HepG2 (cell line): Measurements from ENCODE around the gene SPAG9. TPM values are rescaled to one million over a fixed set of nuclear protein-coding genes. Genes with fewer than 3 reads are reported as not detected.
A peak's percentile ranks its signal among the peaks of the same experiment; 100 is the strongest.

ENCODE experiments used
- AKAP8 ChIP-seq: sonication (generic); formaldehyde crosslinking; IDR thresholded peaks from 2 replicates; pipeline ENCODE4 v1.5.1; 2020; ENCODE audit warnings: mild to moderate bottlenecking, missing genetic modification reagents
- CREB3 ChIP-seq: sonication (generic); formaldehyde crosslinking; IDR thresholded peaks from 2 replicates; pipeline ENCODE4 v1.5.0; 2020; ENCODE audit warnings: missing genetic modification reagents
- HDAC2 ChIP-seq: sonication (generic); formaldehyde crosslinking; IDR thresholded peaks from 2 replicates; pipeline ENCODE4 v1.4.0; 2020; ENCODE audit warnings: missing genetic modification reagents
- IKZF1 ChIP-seq: fragments of 450-650 bp; IDR thresholded peaks from 2 replicates; pipeline ENCODE4 v1.7.1; 2016
- IKZF4 ChIP-seq: sonication (generic); formaldehyde crosslinking; IDR thresholded peaks from 2 replicates; pipeline ENCODE4 v1.5.1; 2020; ENCODE audit warnings: borderline replicate concordance, mild to moderate bottlenecking, low read depth, missing genetic modification reagents; ENCODE audit errors: not compliant biosample characterization
- JARID2 ChIP-seq: sonication (generic); formaldehyde crosslinking; IDR thresholded peaks from 2 replicates; pipeline ENCODE4 v1.8.1; 2023; ENCODE audit warnings: missing genetic modification reagents, inconsistent platforms; ENCODE audit not compliant: insufficient replicate concordance
- MAFK ChIP-seq, 2 experiments: IDR thresholded peaks in 1 of 2; conservative IDR thresholded peaks in 1 of 2; 2 replicates each; pipeline ENCODE4 v1.6.1; 2011; ENCODE audit warnings: improper control_type of control experiment in 2 of 2, low read length in 2 of 2
- PHF20 ChIP-seq: sonication (generic); formaldehyde crosslinking; IDR thresholded peaks from 2 replicates; pipeline ENCODE4 v1.5.0; 2020; ENCODE audit warnings: mild to moderate bottlenecking, missing genetic modification reagents
- REXO4 ChIP-seq: sonication (generic); formaldehyde crosslinking; IDR thresholded peaks from 2 replicates; pipeline ENCODE4 v1.8.0; 2022; ENCODE audit warnings: missing genetic modification reagents, mild to moderate bottlenecking, borderline replicate concordance
- RFXAP ChIP-seq: sonication (generic); formaldehyde crosslinking; IDR thresholded peaks from 2 replicates; pipeline ENCODE4 v1.4.0; 2020; ENCODE audit warnings: missing genetic modification reagents, borderline replicate concordance
- TBX2 ChIP-seq: sonication (generic); formaldehyde crosslinking; IDR thresholded peaks from 2 replicates; pipeline ENCODE4 v1.5.0; 2020; ENCODE audit warnings: missing genetic modification reagents, mild to moderate bottlenecking, borderline replicate concordance
- ZNF275 ChIP-seq: sonication (generic); formaldehyde crosslinking; IDR thresholded peaks from 2 replicates; pipeline ENCODE4 v1.8.0; 2022; ENCODE audit warnings: missing genetic modification reagents, mild to moderate bottlenecking, inconsistent platforms, borderline replicate concordance
- ZNF333 ChIP-seq: sonication (generic); formaldehyde crosslinking; IDR thresholded peaks from 2 replicates; pipeline ENCODE4 v1.4.0; 2020; ENCODE audit warnings: mild to moderate bottlenecking, missing genetic modification reagents, borderline replicate concordance
- ZNF382 ChIP-seq: sonication (generic); formaldehyde crosslinking; IDR thresholded peaks from 2 replicates; pipeline ENCODE4 v1.5.0; 2020; ENCODE audit warnings: missing genetic modification reagents, mild to moderate bottlenecking, borderline replicate concordance
- ZNF503 ChIP-seq: sonication (generic); formaldehyde crosslinking; IDR thresholded peaks from 2 replicates; pipeline ENCODE4 v1.4.0; 2020; ENCODE audit warnings: missing genetic modification reagents
- ZNF512 ChIP-seq: sonication (generic); formaldehyde crosslinking; IDR thresholded peaks from 2 replicates; pipeline ENCODE4 v1.4.0; 2020; ENCODE audit warnings: mild to moderate bottlenecking, missing genetic modification reagents
- ZNF513 ChIP-seq: sonication (generic); formaldehyde crosslinking; conservative IDR thresholded peaks from 2 replicates; pipeline ENCODE4 v1.5.0; 2020; ENCODE audit warnings: missing genetic modification reagents
- ZNF737 ChIP-seq: sonication (generic); formaldehyde crosslinking; IDR thresholded peaks from 2 replicates; pipeline ENCODE4 v1.5.0; 2020; ENCODE audit warnings: missing genetic modification reagents, mild to moderate bottlenecking, borderline replicate concordance
- polyA plus RNA-seq, 8 experiments: library from polyadenylated mRNA; depleted of rRNA in 3 of 8; stranded (reverse) in 7 of 8; unstranded in 1 of 8; fragments of >200 nt; fragmentation: Illumina TruSeq in 4 of 8; extraction: Trizol in 4 of 8; gene quantifications; 2 replicates each; pipeline versions ENCODE4 v1.2.1 to v1.2.3, GENCODE V29; 2011 to 2016; ENCODE audit warnings: low read depth in 4 of 8, missing spikeins in 1 of 8, mixed read lengths in 1 of 8; ENCODE audit not compliant: insufficient read depth in 1 of 8
- total RNA-seq, 5 experiments: library from RNA; depleted of rRNA; stranded (reverse); fragments of >200 nt; fragmentation: Illumina TruSeq; extraction: Trizol; gene quantifications; 2 replicates each; pipeline ENCODE4 v1.2.3, GENCODE V29; 2016; ENCODE audit warnings: low read depth in 1 of 5

Gene SPAG9
- total and polyA plus RNA-seq, 2 of the 13 experiments (the other 11 are each of a cell fraction or from before 2014, with no cell fraction given): 43.2 to 78.6 TPM

- TF ChIP-seq AKAP8 (CRISPR knock-in tag) (peak; percentile 62), IKZF4 (CRISPR knock-in tag) (no peak), RFXAP (CRISPR knock-in tag) (peak; percentile 19; the same call in 1 of the 2 replicates), JARID2 (CRISPR knock-in tag) (no peak), ZNF512 (CRISPR knock-in tag) (no peak), ZNF382 (no peak), IKZF1 (no peak), ZNF513 (no peak), PHF20 (CRISPR knock-in tag) (peak; percentile 42), ZNF275 (peak; percentile 92; the same call in 1 of the 2 replicates), CREB3 (CRISPR knock-in tag) (peak; percentile 50; the same call in 1 of the 2 replicates), ZNF503 (no peak; the same call in 1 of the 2 replicates), HDAC2 (CRISPR knock-in tag) (no peak; the same call in 1 of the 2 replicates), ZNF333 (CRISPR knock-in tag) (peak; percentile 61), ZNF737 (CRISPR knock-in tag) (no peak), MAFK (conservative IDR thresholded peaks at IDR 0.05 in 1 of 2, IDR thresholded peaks at IDR 0.05 in 1 of 2; ENCODE audit: low read length in 2 of 2) (no peak), TBX2 (CRISPR knock-in tag) (peak; percentile 69; the same call in 1 of the 2 replicates), REXO4 (CRISPR knock-in tag) (peak; percentile 69; the same call in 1 of the 2 replicates)
Observed at GRCh38 chr17:51166198-51166986, 45.7 kb upstream of the SPAG9 start, which contains the start of gene NME2 (continued).
